GM12872 (cell line): ENCODE data around the gene SEPSECS.

Experiments used
- CTCF ChIP-seq: IDR thresholded peaks from 3 replicates; pipeline ENCODE4 v1.5.1; 2011; ENCODE audit warnings: low read depth, mild to moderate bottlenecking, low read length, moderate library complexity; ENCODE audit not compliant: insufficient read depth

Gene SEPSECS

DNA sequence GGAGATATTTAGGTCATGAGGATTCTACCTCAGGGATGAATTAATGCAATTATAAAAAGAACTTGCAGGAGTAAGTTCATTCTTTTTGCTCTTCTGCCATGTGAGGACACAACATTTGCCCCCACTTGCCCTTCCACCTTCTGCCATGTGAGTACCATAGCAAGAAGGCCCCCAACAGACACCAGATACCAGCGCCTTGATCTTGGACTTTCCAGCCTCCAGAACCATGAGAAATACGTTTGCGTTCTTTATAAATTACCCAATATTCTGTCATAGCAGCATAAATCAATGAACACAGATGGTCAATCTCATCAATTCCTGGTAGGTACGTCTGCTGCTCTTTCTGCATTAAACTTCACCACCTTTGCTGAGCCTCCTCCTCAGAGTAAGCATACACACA is 5.7 kb upstream of the SEPSECS start:
- no peak for TF ChIP-seq CTCF

DNA sequence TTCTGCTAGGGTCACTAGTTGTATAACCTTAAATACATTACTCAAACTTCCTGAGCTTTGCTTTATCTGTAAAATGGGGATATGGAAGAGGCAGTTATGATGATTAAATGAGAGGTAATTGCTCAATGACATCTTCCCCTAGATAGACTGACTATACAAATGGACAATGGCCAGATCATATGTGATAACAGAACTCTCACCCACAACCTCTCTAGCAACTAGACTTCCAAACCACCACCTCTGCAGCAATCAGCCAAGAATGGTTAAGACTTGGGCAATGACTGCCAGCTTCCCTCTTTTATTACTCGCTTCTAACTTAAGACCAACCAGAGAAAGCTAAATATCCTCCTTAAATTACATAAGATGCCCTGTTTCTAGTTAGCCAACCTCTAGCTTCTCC is 2.9 kb upstream of the SEPSECS start:
- TF ChIP-seq CTCF: no peak

- TF ChIP-seq CTCF: no peak
These were observed 2.3 kb upstream of the SEPSECS start for GRCh38 chr4:25162566-25162965.

DNA sequence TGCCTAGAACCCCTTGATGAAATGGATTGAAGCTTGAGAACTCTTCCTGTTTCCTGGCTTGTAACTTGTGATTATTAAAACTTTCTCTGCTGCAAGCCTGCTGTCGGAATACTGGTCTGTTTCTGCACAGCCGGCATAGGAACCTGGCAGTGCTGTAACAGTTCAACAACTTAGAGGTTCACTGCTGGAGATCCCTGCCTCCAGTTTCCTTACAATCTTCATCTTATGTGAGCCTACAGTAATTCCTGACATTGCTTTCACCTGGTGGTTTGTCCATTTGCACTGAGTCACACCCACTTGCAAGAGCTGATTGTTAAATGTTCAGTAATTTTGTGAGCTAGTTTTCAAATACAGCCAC is 1.3 kb upstream of the SEPSECS start:
- no peak for TF ChIP-seq CTCF

GRCh38 chr4:25160714-25161592 is 704 bp upstream of the SEPSECS start:
- no peak for TF ChIP-seq CTCF

DNA sequence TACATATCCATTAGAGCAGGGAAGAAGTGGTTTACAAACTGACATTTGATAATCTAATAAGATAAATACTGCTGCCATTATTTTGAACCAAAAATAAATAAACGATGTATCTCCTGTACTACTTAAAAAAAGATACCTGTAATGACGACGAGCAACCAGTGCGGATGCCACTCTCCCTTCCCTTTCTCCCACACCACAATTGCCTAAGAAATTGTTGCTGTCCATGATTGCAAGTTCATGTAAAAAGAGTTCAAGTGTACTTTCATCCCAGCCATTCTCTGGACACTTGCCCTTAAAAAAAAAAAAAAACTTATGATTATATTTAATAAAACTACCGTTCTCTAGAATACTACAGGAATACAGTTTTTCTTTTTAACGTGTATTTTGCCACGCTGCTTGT is 1.4 kb downstream of the SEPSECS start:
- TF ChIP-seq CTCF: no peak

DNA sequence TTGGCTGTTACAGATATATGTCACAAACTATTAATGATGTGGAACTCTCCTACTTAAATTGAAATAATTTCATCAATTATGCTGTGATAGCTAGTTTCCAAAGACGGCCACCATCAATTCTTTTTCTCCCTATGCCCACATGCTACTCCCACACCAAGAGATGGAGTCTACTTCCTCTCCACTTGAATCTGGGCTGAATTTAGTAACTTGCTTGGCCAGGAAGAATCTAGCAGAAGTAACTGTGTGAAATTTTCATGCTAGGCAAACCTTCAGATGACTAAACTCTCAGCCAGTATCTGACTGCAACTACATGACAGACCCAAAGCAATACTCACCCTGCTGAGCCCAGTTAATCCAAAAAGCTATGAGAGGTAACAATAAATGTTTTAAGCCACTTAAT is 3.2 kb downstream of the SEPSECS start:
- TF ChIP-seq CTCF: no peak
